HCT116 (cell line): ENCODE measurements around the gene CFAP58. TPM values are rescaled to one million over a fixed set of nuclear protein-coding genes. Genes with fewer than 3 reads are reported as not detected.

Experiments used
- ATAC-seq: fragments of 200-7000 bp; cut with Tn5 transposase; 2 replicates; pipeline ENCODE4 v1.9.1; 2020; ENCODE audit warnings: mild to moderate bottlenecking, moderate library complexity
- BruUV-seq: library from RNA; stranded (reverse); fragments of 400-500 nt; replicated peaks from 2 replicates; lab custom pipeline; 2021; lab: Mats Ljungman, UMichigan
- CTCF ChIA-PET: fragments of 300-600 bp; sonication (Branson Sonifier 250); formaldehyde crosslinking; loops from one replicate; lab custom pipeline; 2021; ENCODE audit warnings: antibody characterized with exemption; lab: Charles Lee
- POLR2A ChIA-PET: fragments of 300-600, 350-600 bp; sonication (Branson Sonifier 250); formaldehyde crosslinking; loops from one replicate; lab custom pipeline; 2021; ENCODE audit warnings: antibody characterized with exemption; lab: Charles Lee
- RAD21 ChIA-PET, 2 experiments: fragments of 300-600 bp; sonication (Branson Sonifier 250); formaldehyde crosslinking; loops; one replicate each; lab custom pipeline; 2023; ENCODE audit warnings: low total read pairs in 2 of 2; ENCODE audit not compliant: uncharacterized antibody in 2 of 2, unreplicated experiment in 2 of 2, low non-redundant PET in 1 of 2; lab: Charles Lee
- DNase-seq: peaks from one replicate; pipeline ENCODE4 v3.0.0-alpha.2; 2010; ENCODE audit warnings: low read depth, low spot score
- H2AFZ ChIP-seq: fragments of 200-600 bp; shearing (Covaris generic), sonication (generic); 2 replicates; pipeline ENCODE4 v1.6.1; 2017; ENCODE audit warnings: low read depth, mixed run types, mixed read lengths, antibody characterized with exemption, low read length; ENCODE audit not compliant: poor library complexity, severe bottlenecking
- H3K27ac ChIP-seq: 2 replicates; pipeline ENCODE4 v1.5.1; 2012; ENCODE audit warnings: low read depth, low read length
- H3K27me3 ChIP-seq: fragments of 200-600 bp; sonication (generic); 2 replicates; pipeline ENCODE4 v1.6.1; 2016; ENCODE audit warnings: mixed run types, low read length, mixed read lengths; ENCODE audit not compliant: insufficient read depth
- H3K36me3 ChIP-seq, 2 experiments: fragments of 200-500 bp in 1 of 2; fragments of 200-600 bp in 1 of 2; sonication (Bioruptor generic) in 1 of 2; sonication (generic) in 1 of 2; 2 replicates each; pipeline versions ENCODE4 v1.5.1 to v1.6.1; 2014 to 2016; ENCODE audit warnings: low read length in 2 of 2, inconsistent platforms in 1 of 2, mixed read lengths in 1 of 2, mixed run types in 1 of 2; ENCODE audit not compliant: insufficient read depth in 2 of 2, control insufficient read depth in 1 of 2
- H3K4me1 ChIP-seq, 2 experiments: fragments of 200-600 bp in 1 of 2; sonication (generic) in 1 of 2; 2 replicates each; pipeline versions ENCODE4 v1.5.1 to v1.6.1; 2012 to 2017; ENCODE audit warnings: low read length in 2 of 2, inconsistent platforms in 1 of 2, mild to moderate bottlenecking in 1 of 2, mixed read lengths in 1 of 2, mixed run types in 1 of 2, moderate library complexity in 1 of 2; ENCODE audit not compliant: insufficient read depth in 2 of 2, control insufficient read depth in 1 of 2
- H3K4me2 ChIP-seq: fragments of 200-600 bp; sonication (generic); 2 replicates; pipeline ENCODE4 v1.6.1; 2017; ENCODE audit warnings: mixed run types, low read length, mixed read lengths
- H3K4me3 ChIP-seq, 2 experiments: fragments of 200-600 bp in 1 of 2; sonication (generic) in 1 of 2; replicated peaks in 1 of 2; 2 replicates each; pipeline ENCODE4 v1.5.1; 2011 to 2016; ENCODE audit warnings: low read length in 2 of 2, control low read depth in 1 of 2, low read depth in 1 of 2, mild to moderate bottlenecking in 1 of 2, mixed read lengths in 1 of 2, mixed run types in 1 of 2
- H3K79me2 ChIP-seq: fragments of 200-600 bp; sonication (generic); 2 replicates; pipeline ENCODE4 v1.6.1; 2017; ENCODE audit warnings: mild to moderate bottlenecking, mixed run types, low read length, moderate library complexity, mixed read lengths; ENCODE audit not compliant: insufficient read depth
- H3K9ac ChIP-seq: fragments of 200-600 bp; sonication (generic); 2 replicates; pipeline ENCODE4 v1.6.1; 2016; ENCODE audit warnings: low read length, mixed read lengths
- H3K9me2 ChIP-seq: fragments of 200-600 bp; sonication (generic), shearing (Covaris generic); 2 replicates; pipeline ENCODE4 v1.6.1; 2017; ENCODE audit warnings: mixed run types, mild to moderate bottlenecking, moderate library complexity; ENCODE audit not compliant: insufficient read depth
- H3K9me3 ChIP-seq, 2 experiments: fragments of 200-500 bp in 1 of 2; fragments of 200-600 bp in 1 of 2; sonication (Bioruptor generic) in 1 of 2; sonication (generic) in 1 of 2; 2 replicates each; pipeline ENCODE4 v1.6.1; 2014 to 2017; ENCODE audit warnings: low read length in 2 of 2, mixed read lengths in 2 of 2, inconsistent platforms in 1 of 2, low read depth in 1 of 2, mild to moderate bottlenecking in 1 of 2, mixed run types in 1 of 2, moderate library complexity in 1 of 2; ENCODE audit not compliant: control insufficient read depth in 1 of 2, insufficient read depth in 1 of 2
- H4K20me1 ChIP-seq: fragments of 200-600 bp; sonication (generic), shearing (Covaris generic); 2 replicates; pipeline ENCODE4 v1.6.1; 2017; ENCODE audit warnings: mixed run types, mild to moderate bottlenecking, moderate library complexity; ENCODE audit not compliant: insufficient read depth
- CBX3 ChIP-seq: IDR thresholded peaks from 2 replicates; pipeline ENCODE4 v1.6.1; 2012; ENCODE audit warnings: low read depth
- CEBPB ChIP-seq: IDR thresholded peaks from 2 replicates; pipeline ENCODE4 v1.6.1; 2012; ENCODE audit warnings: low read depth
- EGR1 ChIP-seq: IDR thresholded peaks from 2 replicates; pipeline ENCODE4 v1.6.1; 2012; ENCODE audit warnings: low read depth
- FOSL1 ChIP-seq: IDR thresholded peaks from 2 replicates; pipeline ENCODE4 v1.6.1; 2012; ENCODE audit warnings: low read depth
- SIN3A ChIP-seq: IDR thresholded peaks from 2 replicates; pipeline ENCODE4 v1.6.1; 2012; ENCODE audit warnings: low read depth
- SP1 ChIP-seq: IDR thresholded peaks from 2 replicates; pipeline ENCODE4 v1.6.1; 2012; ENCODE audit warnings: low read depth
- SRF ChIP-seq: IDR thresholded peaks from 2 replicates; pipeline ENCODE4 v1.6.1; 2012; ENCODE audit warnings: low read depth
- YY1 ChIP-seq: IDR thresholded peaks from 2 replicates; pipeline ENCODE4 v1.6.1; 2011; ENCODE audit warnings: low read length, low read depth, moderate library complexity, mild to moderate bottlenecking; ENCODE audit not compliant: insufficient replicate concordance; ENCODE audit errors: extremely low read depth
- ZFX ChIP-seq: fragments of 450-650 bp; IDR thresholded peaks from 2 replicates; pipeline ENCODE4 v1.6.1; 2017
- ZNF274 ChIP-seq: fragments of 200-500 bp; sonication (Bioruptor generic); IDR thresholded peaks from 2 replicates; pipeline ENCODE4 v1.6.1; 2014; ENCODE audit warnings: mild to moderate bottlenecking, low read depth, low read length, inconsistent platforms
- intact Hi-C: fragments of 100-400 bp; cut with micrococcal nuclease; formaldehyde crosslinking; loops from 2 replicates; pipeline ENCODE4 v1.10.0; 2022
- total RNA-seq: library from RNA; stranded (reverse); gene quantifications from one replicate; pipeline ENCODE4 v1.2.1, GENCODE V29; 2021; ENCODE audit not compliant: unreplicated experiment
- TF ChIP-seq, protein P1 (sequence below): IDR thresholded peaks from 2 replicates; pipeline ENCODE4 v1.6.1; 2011; ENCODE audit warnings: mild to moderate bottlenecking, low read length, moderate library complexity; ENCODE audit not compliant: insufficient replicate concordance; ENCODE audit errors: extremely low read depth
- TF ChIP-seq, protein P2 (sequence below): IDR thresholded peaks from 2 replicates; pipeline ENCODE4 v1.6.1; 2012
- TF ChIP-seq, protein P3 (sequence below): IDR thresholded peaks from 2 replicates; pipeline ENCODE4 v1.6.1; 2012

The CFAP58 gene
- total RNA-seq, 1 experiment from 2014 or later: 0.91 TPM

DNA sequence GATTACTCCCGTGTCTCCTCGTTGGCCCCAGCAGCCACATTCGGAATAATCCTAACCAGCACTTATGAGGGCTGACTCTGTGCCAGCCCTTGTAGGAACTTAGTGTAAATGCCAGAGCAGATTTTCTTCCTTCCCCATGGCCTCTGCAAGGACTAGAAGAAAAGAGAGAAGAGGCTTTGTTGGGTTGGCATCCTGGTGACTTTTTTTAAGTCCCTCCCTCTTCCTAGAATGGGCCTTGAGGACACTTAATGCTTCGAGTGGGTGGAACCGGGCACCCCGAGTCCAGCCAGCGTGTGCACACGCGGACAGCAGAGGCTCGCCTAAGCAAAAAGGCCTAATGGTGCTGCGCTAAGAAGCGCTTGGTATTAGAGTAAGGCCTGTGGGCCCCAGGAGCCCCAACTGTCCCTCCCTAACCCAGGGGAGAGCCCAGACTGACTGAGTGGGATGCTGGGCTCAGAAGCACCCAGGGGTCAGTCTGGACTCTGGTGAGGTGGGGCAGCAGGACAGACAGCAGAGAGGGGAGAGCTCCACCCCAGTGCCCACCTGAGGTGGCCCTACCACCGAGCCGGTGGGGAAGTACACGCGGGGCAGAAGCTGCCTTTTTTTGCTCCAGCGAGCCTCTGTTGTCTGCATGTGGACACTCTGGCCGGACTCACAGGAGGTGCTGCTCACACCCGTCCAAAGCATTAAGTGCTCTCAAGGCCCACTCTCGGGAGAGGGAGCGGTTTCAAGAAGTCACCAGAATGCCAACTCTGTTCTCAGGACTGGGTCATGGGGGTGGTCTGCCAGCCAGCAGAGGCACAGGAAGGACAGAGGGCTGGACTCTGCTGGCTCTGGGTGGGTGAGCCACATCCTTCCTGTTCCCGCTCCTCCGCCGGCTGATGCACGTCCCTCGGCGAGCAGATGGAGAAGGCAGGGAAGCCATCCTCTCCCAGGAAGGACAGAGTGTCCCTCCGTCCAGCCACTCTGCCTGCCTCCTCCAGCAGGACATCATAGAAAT, 27.9 kb upstream of the CFAP58 start:
- Histone ChIP-seq H3K9me3 (no peaks in the 10 kb centered on the region), H2AFZ (no peak overlapping the region), H3K9ac (no peak overlapping the region), H4K20me1 (no peaks in the 10 kb centered on the region), H3K27me3 (no peaks in the 10 kb centered on the region), H3K4me1 (peaks cover 40 to 46% of the 10 kb centered on the region in 2 experiments), H3K36me3 (no peaks in the 10 kb centered on the region), H3K79me2 (peaks cover 68% of the 10 kb centered on the region), H3K4me3 (no peak overlapping the region), H3K27ac (no peak overlapping the region), H3K9me2 (no peaks in the 10 kb centered on the region), H3K4me2 (no peak overlapping the region)
- RAD21 ChIA-PET: no interaction called here
- DNase-seq: no peak
- POLR2A ChIA-PET: no interaction called here
- no TSS peak for BruUV-seq
- intact Hi-C loops: no loop called here
- no peak for ATAC-seq
- CTCF ChIA-PET: no interaction called here
- TF ChIP-seq, protein P1, sequence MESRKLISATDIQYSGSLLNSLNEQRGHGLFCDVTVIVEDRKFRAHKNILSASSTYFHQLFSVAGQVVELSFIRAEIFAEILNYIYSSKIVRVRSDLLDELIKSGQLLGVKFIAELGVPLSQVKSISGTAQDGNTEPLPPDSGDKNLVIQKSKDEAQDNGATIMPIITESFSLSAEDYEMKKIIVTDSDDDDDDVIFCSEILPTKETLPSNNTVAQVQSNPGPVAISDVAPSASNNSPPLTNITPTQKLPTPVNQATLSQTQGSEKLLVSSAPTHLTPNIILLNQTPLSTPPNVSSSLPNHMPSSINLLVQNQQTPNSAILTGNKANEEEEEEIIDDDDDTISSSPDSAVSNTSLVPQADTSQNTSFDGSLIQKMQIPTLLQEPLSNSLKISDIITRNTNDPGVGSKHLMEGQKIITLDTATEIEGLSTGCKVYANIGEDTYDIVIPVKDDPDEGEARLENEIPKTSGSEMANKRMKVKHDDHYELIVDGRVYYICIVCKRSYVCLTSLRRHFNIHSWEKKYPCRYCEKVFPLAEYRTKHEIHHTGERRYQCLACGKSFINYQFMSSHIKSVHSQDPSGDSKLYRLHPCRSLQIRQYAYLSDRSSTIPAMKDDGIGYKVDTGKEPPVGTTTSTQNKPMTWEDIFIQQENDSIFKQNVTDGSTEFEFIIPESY: no peak
- no peak for TF ChIP-seq SRF

DNA sequence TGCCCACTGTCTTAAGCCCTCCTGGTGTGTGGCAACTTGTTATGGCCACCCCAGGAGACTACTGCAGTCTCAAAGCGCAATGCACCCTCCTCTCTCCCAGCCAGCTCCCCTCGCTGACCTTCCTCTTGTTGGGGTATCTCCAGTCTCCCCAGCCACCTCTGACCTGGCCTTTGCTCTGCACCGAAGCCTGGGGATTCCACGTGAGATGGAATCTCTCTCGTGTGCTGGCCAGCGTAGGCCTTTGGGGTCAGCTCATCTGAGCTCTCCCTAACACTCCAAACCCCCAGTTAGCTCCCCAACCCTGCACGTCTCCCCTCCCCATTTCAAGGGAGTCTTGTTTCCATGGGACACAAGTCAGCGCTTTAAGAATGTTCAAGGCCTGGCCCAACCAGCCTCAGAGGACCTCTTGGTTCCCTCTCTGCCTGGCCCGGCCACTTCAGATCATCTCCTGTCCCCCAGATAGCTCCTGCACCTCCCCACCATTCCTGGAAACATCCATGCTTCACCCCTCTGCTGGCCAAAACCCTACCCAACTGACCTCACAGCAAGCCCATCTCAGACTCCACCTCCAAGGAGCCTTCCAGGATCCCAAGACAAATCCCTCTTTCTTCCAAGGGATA, 26.5 kb upstream of the CFAP58 start:
- Histone ChIP-seq H3K9me3 (no peaks in the 10 kb centered on the region), H3K27ac (peak overlapping the region; percentile 87; the same call in 1 of the 2 replicates), H3K9me2 (no peaks in the 10 kb centered on the region), H3K27me3 (no peaks in the 10 kb centered on the region), H3K4me2 (no peak overlapping the region), H4K20me1 (no peaks in the 10 kb centered on the region), H3K36me3 (no peaks in the 10 kb centered on the region), H2AFZ (no peak overlapping the region), H3K9ac (no peak overlapping the region), H3K4me1 (peaks cover 54 to 56% of the 10 kb centered on the region in 2 experiments), H3K4me3 (no peak overlapping the region), H3K79me2 (peaks cover 67% of the 10 kb centered on the region)
- POLR2A ChIA-PET: no interaction called here
- intact Hi-C loops: no loop called here
- RAD21 ChIA-PET: no interaction called here
- DNase-seq (no peak), ATAC-seq (no peak)
- CTCF ChIA-PET: no interaction called here
- no TSS peak for BruUV-seq
- TF ChIP-seq EGR1 (no peak), CBX3 (no peak), SIN3A (no peak), ZNF274 (no peak), FOSL1 (no peak), ZFX (no peak), YY1 (no peak), CEBPB (no peak), SP1 (no peak)
- TF ChIP-seq, protein P2, sequence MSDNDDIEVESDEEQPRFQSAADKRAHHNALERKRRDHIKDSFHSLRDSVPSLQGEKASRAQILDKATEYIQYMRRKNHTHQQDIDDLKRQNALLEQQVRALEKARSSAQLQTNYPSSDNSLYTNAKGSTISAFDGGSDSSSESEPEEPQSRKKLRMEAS: no peak
- TF ChIP-seq, protein P1: no peak
- TF ChIP-seq, protein P3, sequence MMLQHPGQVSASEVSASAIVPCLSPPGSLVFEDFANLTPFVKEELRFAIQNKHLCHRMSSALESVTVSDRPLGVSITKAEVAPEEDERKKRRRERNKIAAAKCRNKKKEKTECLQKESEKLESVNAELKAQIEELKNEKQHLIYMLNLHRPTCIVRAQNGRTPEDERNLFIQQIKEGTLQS: no peak
